GM19239 (cell line): ENCODE measurements around the gene TMEM151A.

Experiments
- DNase-seq: peaks from one replicate; pipeline ENCODE4 v3.0.0; 2011; ENCODE audit warnings: low spot score; ENCODE audit not compliant: insufficient read length
- FAIRE-seq: peaks from 2 replicates; lab custom pipeline; 2011; peaks lifted over from hg19 to GRCh38; lab: Jason Lieb, UNC

Gene TMEM151A

DNA sequence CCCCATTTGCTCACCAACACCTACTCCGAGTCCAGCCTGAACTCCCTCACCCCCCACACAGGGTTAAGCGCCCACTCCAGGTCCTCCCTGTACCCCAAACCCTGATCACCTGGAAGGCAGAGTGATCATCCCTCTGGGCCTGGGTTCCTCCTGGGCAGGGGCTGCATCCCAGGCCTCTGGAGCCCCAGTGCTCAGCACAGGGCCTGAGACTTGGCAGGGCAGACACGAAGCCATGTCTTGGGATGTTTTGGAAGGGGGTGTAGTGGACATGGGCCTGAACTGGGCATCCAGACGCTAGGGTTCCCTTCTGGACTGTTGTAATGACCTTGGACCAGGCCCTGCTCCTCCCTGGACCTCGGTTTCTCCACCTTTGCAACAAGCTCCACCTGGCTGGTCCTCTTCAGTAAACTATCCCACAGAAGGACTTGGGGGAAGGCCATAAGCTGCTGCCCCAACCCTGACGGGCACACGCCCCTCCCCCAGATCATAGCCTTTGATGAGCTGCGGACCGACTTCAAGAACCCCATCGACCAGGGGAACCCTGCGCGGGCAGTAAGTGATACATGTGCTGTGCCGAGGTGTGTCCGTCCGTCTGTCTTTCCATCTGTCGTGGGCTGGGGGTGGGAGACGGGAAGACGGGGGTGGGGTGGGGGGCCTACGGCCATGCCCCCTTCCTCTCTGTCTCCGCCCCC, 9.8 kb upstream of the TMEM151A start:
- FAIRE-seq = no peak
- DNase-seq = no peak

DNA sequence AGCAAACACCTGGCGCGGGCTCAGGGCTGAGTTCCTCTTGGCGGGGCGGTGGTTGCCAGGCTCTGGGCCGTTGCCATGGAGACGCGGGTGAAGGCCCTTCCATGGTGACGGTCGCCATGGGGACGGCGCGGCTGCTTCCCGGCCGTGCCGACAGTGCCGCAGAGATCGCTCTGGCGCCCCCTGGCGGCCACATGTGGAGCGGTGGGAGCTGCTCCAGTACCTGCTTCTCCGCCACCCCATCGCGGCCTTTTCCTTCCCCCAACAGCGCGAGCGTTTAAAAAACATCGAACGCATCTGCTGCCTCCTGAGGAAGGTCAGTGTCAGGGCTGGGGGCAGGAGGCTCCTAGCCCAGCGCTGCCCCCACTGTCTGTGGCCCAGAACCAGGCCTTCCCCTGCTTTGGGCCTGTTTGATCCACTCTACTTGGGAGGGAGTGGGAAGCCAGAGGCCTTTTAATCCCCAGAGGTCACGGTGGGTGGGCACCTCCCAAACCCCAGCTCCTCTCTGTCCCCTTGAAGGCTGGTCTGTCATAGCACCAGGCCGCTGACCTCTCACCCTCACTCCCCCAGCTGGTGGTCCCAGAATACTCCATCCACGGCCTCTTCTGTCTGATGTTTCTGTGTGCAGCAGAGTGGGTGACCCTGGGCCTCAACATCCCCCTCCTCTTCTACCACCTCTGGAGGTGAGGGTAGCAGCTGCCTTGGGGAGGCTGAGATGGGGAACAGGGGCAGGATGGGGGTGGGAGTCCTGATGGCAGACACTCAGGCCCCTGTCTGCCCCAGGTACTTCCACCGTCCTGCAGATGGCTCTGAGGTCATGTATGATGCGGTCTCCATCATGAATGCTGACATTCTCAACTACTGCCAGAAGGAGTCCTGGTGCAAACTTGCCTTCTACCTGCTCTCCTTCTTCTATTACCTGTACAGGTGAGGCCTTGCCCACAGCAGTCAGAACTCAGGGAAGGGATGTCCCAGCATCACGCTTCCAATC, 8.9 kb upstream of the TMEM151A start:
- peak; percentile 99 for DNase-seq
- peak; percentile 90 for FAIRE-seq

DNA sequence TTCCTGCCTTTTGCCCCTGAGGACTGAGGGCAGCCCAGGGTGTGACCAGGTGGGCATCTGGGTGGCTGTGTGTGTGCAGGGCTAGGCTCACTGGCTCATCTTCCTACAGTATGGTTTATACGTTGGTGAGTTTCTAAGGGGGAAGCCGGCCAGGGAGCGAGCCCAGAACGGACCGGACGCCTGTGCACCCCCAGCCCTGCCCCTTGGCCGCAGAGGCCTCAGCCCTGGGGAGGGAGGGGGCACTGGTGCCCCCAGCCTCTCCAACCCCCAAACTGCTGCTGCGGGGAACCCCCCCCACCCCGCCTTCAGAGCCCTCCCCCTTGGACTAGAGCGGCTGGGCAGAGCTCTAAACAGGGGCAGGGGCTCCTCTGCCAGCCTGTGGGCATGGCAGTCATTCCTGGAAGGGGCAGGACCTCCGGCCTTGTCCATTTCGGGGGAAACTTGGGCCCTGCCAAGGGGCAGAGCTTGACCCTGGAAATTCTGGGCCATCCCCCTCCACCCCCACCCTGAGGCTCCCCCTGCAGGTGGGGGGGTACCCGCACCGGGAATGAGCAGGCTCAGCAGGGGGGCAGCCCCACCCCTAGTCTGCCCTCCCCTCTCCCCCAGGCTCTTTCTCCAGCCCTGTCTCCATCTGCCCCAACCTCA, 8.1 kb upstream of the TMEM151A start:
- no peak for DNase-seq
- FAIRE-seq = no peak

DNA sequence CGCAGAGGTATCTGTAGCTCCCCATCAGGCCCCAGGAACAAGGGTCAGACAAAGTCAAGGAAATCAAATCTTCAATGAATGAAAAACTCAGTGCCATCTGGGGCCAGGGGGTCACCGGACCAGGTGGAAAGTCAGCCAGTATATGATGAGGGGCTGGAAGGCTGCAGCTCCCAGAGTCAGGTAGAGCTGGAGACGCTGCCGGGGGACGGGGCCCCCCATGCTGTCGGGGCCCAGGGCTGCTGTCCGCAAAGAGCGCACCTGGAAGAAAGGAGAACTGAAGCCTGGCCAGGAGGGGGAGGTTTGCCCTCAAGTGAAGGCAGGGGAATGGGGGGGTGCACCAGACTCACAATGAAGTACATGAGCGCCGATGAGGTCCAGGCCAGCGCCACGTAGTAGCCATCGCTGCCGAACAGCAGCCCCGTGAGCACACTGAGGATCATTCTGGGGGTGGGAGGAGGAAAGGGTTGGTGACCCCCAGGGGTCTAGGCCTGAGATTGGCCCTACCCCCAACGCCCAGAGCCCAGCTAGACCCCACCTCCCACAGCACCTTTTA, 7.1 kb upstream of the TMEM151A start:
- FAIRE-seq (no peak), DNase-seq (no peak)

DNA sequence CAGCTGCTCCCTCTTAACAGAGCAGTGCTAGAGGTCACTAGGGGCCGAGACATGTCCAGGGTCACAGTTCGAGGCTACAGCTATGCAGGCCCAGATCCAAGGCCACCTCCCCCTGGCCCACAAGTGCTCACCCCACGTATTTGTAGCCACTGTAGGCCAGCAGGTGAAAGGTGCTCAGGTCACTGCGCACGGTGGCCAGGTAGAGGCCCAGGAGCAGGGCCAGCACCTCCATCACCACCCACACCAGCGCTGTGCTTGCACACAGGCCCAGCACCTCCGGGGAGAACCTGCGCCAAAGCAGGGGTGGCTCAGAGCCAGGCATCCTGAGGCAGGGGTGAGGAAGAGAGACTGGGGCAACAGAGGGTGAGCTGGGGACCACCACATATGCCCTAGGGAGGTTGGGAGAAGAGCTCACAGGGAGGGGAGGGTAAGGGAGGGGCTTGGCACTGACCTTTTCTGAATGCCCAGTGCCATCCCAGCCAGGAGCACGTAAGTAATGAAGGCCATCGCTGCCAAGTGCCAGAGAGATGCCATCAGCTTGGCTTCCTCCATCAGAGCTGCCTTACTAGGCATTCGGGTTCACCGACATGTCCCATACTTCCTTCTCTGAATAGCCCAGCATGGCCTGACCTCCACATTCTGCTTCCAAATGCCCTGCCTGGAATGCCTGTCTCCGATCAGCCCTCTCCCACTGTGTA, 6.3 kb upstream of the TMEM151A start:
- FAIRE-seq (no peak), DNase-seq (no peak)

DNA sequence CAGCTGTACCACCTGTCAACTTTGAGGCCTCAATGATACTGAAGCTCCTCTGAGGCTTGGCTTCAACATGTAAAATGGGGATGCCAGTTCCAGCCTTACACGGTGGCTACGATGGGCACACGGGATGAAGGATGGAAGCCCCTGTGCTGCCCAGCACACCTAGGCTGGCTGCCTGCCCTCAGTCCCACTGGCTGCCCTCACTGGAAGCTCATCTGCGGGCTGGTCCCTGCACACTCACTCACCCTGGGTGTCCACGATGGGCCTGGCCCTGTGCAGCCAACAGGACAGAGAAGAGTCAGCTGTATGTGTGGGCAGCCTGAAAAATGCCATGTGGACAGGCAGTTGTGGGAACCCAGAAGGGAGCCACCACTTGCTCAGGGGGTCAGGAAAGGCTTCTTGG, 5.0 kb upstream of the TMEM151A start:
- DNase-seq (no peak), FAIRE-seq (no peak)

DNA sequence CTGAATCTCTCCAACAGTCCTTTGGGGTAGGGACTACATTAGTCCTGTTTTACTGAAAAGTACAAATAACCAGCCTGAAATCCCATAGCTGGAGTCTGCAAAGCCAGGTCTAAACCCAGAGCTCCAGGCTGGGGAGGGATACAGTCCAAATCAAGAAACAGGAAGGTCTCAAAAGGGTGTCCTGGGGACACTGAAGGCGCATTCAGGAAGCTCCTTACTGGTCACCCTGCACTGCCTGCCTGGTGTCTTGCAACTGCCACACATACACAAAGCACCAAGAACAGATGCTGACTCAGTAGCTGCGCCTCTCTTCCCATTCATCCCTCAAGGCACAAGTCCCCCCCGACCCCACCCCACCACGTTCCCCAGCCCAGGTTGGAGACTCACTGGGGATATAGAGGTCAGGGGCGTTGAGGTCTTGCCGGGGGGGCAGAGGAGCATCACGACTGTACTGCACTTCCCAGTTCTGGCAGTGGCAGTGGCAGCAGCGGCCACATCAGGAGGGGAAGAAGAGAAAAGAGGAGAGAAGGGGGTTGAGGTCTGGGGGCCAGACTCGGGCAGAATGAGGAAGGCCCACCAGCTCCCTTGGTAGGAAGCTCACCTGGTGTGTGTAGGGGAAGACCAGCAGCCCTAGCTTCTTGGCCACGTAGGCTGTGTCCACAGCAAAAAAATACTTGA, 4.3 kb upstream of the TMEM151A start:
- FAIRE-seq (no peak), DNase-seq (no peak)

DNA sequence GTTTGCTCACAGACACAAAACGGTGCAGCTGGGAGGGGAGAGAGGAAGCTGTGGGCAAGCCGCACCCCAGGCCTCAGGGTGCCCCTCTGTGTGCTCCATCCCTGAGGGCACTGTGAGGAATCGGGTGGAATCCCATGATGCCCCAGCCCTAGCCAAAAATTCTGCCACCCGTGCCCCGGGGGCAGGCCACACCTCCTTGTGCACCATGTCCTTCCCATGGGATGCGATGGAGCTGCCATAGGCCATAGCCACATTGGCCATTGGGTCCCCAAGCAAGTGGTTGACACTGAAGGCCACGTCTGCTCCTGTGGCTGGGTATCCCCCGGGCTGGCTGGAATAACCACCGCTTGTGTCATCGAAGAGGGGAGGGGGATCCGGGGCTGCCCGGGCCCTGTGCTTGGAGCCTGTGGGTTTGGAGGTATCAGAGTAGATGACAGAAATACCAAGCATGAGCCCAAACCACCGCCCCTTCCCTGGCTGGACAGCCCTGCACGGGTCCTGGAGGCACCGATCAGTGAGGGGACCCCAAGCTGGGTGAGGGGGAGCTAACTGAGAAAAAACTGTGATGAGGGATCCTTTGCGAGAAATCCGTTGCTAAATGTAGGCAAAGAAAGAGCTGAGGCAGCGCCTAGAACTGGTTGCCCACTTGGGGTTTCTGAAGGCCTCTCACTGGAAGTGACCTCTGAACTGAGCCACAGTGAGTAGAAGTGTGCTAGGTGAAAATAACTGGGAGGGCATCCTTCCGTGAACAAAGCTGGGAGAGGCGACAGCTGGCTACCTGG, 3.6 kb upstream of the TMEM151A start:
- DNase-seq (no peak), FAIRE-seq (peak; percentile 14)

DNA sequence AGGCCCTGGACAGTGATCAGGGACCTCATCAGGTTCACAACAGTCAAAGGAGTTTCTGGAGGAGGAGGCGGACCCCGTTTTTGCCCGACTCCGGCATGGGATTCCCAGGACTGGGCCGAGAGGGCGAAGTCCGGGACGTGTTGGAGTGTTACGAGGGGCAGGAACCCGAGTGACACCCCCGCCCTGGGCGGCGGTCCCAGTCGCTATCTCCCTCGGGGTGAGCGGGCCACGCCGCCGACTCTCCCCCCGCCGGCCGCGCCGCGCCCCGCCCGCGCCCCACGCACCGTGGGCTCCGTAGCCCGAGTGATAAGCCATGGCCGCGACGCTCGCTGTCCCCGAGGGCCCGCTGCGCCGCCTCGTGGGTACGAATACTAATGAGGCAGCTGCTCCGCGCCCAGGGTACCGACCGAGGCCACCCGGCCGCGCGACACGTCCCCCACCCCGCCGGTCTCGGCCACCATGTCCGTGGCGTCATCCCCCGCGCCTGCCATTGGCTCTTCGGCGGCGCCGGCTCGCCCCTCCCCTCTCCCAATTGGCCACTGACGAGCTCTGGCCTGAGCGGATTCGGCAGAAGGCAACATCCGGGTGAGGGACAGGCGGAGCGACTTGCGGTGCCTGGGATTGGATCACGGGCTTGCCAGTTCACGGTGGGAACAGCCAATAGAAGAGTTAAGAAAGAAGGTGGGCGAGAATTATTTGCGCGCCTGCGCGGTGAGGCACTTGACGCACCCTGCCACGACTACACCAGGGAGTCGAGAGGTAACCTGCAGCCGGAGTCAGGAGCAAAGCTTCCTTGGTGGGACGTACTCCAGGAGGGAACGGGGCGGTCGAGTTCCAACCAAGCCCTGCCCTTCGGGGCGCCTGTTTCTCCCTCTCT, 2.8 kb upstream of the TMEM151A start, which contains the start of gene YIF1A:
Gene YIF1A (minus strand): TSS at position 473 of the 877 bp plus-strand sequence. CDS start 158 bp downstream, at position 315.
- DNase-seq = peak; percentile 100
- peak; percentile 99 for FAIRE-seq

DNA sequence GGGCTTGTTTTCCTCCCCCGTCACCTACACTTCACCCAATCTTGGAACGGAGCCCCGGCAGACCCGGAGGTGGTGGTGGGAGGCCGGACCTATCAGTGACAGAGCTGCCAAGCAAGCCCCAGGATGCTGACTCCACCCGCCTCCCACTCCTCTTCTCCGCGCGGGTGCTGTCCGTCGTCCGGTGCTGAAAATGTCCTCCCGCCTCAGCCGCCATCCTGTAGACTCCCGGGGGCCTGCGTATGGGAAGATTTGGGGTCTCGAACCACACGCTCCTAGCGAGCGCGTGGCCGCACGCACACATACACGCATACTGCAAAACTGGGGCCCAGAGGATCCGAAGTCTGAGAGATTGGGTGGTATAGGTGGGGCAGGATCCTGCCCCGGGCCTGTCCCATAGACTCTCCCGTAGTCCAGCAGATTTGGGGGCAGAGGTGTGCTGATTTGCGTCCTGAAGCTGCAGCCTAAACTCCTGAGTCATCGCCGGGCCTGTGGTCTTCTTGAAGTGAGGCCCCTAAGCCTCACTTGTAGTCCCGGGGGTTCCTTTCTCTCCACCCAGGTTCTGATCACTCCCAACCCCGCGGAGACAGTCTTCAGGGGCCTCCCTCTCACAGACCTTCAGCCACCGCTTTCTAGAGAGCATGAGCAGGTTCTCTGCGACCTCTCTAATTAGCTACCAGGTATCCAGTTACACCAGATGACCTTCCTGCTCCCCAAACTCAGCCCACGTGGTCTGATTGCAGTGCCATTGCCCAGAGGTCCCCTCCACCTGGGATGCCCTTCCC, 2.0 kb upstream of the TMEM151A start:
- DNase-seq = peak; percentile 96
- FAIRE-seq = no peak

DNA sequence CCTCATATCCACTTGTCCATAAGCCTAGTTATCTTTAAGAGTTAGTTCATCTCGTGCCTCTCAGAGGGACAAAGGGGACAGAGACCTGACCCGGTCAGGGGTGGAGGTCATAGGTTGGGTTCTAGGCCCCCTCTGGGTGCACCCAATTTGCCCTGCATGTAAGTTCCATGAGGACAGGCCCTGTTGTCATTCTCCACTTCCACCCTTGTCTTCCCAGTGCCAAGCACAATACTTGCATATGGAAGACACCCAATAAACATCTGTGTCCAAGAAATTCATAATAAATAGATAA, 1.4 kb upstream of the TMEM151A start:
- DNase-seq = no peak
- FAIRE-seq = no peak

DNA sequence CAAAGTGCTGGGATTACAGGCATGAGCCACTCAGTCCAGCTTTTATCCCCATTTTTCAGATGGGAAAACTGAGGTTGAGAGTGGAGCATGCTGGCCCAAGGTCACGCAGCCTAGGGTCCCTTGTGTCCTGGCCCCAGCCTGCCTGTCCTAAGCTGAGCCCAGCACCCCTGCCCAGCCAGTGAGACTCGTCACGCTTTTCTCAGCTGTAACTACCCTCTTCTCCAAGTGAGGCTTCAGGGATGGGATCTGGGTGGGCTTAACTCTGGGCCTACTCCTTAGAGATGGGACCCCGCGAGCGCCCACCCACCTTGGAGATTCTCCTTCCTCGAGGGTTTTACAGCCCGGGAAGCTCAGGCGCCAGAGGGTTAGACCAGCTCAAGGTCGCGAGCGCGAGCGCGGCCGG, 390 bp upstream of the TMEM151A start:
- FAIRE-seq (no peak), DNase-seq (no peak)

DNA sequence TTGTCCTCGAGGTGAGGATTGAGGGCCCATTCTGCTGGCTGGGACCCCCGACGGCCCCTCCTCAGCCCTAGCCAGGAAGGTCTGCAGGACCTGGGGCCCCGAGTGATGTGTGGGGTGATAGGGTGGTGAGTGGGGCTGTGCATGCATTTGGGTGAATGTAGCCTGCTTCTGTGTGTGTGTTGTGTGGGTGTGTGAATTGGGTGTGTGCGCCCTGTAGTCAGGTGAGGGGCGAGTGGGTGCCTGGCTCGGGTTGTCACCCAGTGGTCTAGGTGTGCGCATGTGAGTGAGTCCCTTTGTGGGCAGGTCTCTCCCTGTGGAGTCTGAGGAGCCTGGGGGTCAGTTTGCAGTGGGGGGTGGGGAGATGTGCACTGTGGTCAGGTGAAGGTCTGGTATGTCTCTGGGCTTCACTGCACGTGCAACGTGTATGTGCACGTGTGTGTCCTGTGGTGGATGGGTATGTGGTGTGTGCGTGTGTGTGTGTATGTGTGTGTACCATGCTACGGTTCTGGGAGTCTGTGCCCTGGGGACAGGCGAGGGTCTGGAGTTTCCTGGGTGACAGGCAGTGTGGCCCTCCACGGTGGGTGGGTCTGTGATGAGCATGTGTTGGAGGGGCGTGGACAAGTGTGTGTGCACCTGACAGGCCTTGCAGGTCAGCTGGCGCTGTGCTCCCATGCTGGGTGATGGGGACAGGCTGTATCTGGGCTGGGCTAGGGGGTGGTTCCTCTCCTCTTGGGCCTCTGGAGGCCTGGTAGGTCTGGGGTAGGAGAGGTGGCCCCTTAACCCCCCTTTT, 1.0 kb downstream of the TMEM151A start:
- FAIRE-seq (no peak), DNase-seq (no peak)

DNA sequence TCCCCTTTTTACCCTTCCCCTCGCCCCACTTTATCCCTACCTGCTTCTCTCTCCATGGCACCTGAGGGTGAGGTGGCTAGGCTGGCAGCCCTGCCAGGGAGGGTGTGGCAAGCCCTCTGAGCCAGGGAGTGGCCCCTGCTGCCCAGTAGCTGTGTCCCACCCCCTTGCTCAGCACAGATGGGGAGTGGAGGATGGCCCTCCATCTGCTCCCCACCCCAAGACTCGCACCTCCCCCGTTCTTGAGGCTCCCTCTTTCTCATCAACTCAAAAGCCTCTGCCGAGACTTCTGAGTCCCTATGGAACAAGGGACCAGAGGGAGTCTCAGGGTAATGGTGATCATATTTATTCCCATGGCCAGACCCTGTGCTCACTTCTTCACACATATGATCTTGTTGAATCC, 1.7 kb downstream of the TMEM151A start:
- DNase-seq (no peak), FAIRE-seq (no peak)

DNA sequence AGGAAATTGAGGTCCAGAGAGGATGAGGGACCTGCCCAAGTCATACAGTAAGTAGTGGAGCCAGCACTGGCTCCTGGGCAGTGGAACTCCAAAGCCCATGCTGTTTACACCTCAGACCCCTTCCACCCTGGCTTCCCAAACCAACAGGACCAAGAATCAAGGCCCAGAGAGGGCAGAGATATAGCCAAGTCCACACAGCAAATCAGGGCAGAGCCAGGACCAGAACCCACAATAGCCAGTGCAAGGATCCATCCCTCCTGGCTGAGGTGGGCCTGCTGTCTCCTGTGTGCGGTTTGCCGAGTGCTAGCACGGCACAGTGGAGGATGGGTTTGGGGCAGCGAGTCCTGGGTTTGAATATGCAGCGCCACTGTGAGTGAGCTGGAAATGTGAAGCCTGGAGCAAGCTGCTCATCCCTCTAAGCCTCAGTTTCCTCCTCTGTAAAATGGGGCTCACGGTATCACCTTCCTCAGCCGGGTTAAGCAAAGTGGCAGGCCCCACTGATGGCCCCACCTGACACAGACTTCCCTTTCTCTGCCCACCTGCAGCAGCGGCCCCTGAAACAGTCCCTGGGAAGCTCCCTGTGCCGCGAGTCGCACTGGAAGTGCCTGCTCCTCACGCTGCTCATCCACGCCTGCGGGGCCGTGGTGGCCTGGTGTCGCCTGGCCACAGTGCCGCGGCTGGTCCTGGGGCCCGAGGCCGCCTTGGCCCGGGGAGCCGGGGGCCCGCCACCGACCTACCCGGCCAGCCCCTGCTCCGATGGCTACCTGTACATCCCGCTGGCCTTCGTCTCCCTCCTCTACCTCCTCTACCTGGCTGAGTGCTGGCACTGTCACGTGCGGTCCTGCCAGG, 2.3 kb downstream of the TMEM151A start:
- no peak for DNase-seq
- no peak for FAIRE-seq
